Loucy (cell line): ENCODE measurements around the gene SYNE3.
A peak's percentile ranks its signal among the peaks of the same experiment; 100 is the strongest.

Source experiments
- H2AFZ ChIP-seq: fragments of 200-600 bp; sonication (generic); 2 replicates; pipeline ENCODE4 v1.6.0; 2016; ENCODE audit warnings: antibody characterized with exemption, mild to moderate bottlenecking, low read length, moderate library complexity
- H3F3A ChIP-seq: fragments of 200-600 bp; 2 replicates; pipeline ENCODE4 v1.6.0; 2016; ENCODE audit warnings: antibody characterized with exemption, low read depth, mild to moderate bottlenecking
- H3K27me3 ChIP-seq: fragments of 200-600 bp; sonication (generic); 2 replicates; pipeline ENCODE4 v1.6.1; 2014; ENCODE audit warnings: low read length, mild to moderate bottlenecking; ENCODE audit not compliant: insufficient read depth, poor library complexity, severe bottlenecking
- H3K36me3 ChIP-seq: fragments of 200-600 bp; sonication (generic); 2 replicates; pipeline ENCODE4 v1.6.1; 2016; ENCODE audit warnings: low read length; ENCODE audit not compliant: insufficient read depth
- H3K4me1 ChIP-seq: fragments of 200-600 bp; sonication (generic); 2 replicates; pipeline ENCODE4 v1.5.1; 2014; ENCODE audit warnings: low read length, mild to moderate bottlenecking; ENCODE audit not compliant: insufficient read depth, poor library complexity, severe bottlenecking
- H3K4me2 ChIP-seq: fragments of 200-600 bp; sonication (generic); 2 replicates; pipeline ENCODE4 v1.6.0; 2014; ENCODE audit warnings: antibody characterized with exemption, low read length, low read depth, mild to moderate bottlenecking; ENCODE audit not compliant: poor library complexity, severe bottlenecking
- H3K4me3 ChIP-seq: fragments of 200-600 bp; sonication (generic); 2 replicates; pipeline ENCODE4 v1.5.1; 2014; ENCODE audit warnings: low read length, mild to moderate bottlenecking, mixed read lengths; ENCODE audit not compliant: poor library complexity, severe bottlenecking
- H3K79me2 ChIP-seq: fragments of 200-600 bp; sonication (generic); 2 replicates; pipeline ENCODE4 v1.6.1; 2014; ENCODE audit warnings: low read length; ENCODE audit not compliant: insufficient read depth
- H3K9ac ChIP-seq: fragments of 200-600 bp; sonication (generic); 2 replicates; pipeline ENCODE4 v1.6.0; 2014; ENCODE audit warnings: mild to moderate bottlenecking, low read depth, low read length, moderate library complexity; ENCODE audit not compliant: poor library complexity, severe bottlenecking
- H3K9me2 ChIP-seq: fragments of 200-600 bp; sonication (generic); replicated peaks from 2 replicates; pipeline ENCODE4 v1.6.1; 2016; ENCODE audit warnings: low read depth, low read length, mixed read lengths
- H3K9me3 ChIP-seq: fragments of 200-600 bp; sonication (generic); 2 replicates; pipeline ENCODE4 v1.6.1; 2014; ENCODE audit warnings: mild to moderate bottlenecking, antibody characterized with exemption, low read length, low read depth; ENCODE audit not compliant: insufficient read depth
- H4K20me1 ChIP-seq: fragments of 200-600 bp; sonication (generic); 2 replicates; pipeline ENCODE4 v1.6.0; 2014; ENCODE audit warnings: antibody characterized with exemption, low read length, mild to moderate bottlenecking; ENCODE audit not compliant: insufficient read depth, poor library complexity, severe bottlenecking
- EZH2phosphoT487 ChIP-seq: fragments of 200-600 bp; IDR thresholded peaks from 2 replicates; pipeline ENCODE4 v1.6.1; 2018; ENCODE audit warnings: antibody characterized with exemption, mild to moderate bottlenecking, moderate library complexity, borderline replicate concordance
- TF ChIP-seq, protein P1 (sequence below): fragments of 200-600 bp; sonication (generic); conservative IDR thresholded peaks from 2 replicates; pipeline ENCODE4 v1.5.1; 2014; ENCODE audit warnings: mild to moderate bottlenecking, antibody characterized with exemption, low read length

SYNE3 gene

DNA sequence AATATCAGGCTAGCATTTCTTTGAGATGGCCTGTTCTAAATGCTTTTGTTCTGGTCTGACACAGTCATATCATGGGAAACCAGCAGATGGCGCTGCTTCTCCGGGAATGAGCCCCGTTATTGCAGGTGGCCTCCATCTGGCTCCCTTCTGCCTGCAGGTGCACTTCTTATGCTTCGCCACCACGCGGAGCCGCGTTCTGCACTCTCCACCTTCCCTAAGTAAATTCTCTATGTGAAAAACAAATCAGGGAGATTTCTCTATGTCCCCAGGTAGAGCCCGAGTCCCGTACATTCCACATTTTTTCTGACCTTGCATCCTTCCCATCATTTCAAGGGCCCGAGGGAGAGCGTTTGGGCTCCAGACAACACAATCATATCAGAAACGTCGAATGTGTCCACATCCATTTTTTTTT, 44.6 kb upstream of the SYNE3 start:
- H3K4me3 ChIP-seq: no peak overlapping the region
- H3K4me2 ChIP-seq: no peak overlapping the region
- no peaks in the 10 kb centered on the region for H3K4me1 ChIP-seq
- no peaks in the 10 kb centered on the region for H3K27me3 ChIP-seq
- no peak overlapping the region for H3K9ac ChIP-seq
- no peaks in the 10 kb centered on the region for H4K20me1 ChIP-seq
- TF ChIP-seq, protein P1, sequence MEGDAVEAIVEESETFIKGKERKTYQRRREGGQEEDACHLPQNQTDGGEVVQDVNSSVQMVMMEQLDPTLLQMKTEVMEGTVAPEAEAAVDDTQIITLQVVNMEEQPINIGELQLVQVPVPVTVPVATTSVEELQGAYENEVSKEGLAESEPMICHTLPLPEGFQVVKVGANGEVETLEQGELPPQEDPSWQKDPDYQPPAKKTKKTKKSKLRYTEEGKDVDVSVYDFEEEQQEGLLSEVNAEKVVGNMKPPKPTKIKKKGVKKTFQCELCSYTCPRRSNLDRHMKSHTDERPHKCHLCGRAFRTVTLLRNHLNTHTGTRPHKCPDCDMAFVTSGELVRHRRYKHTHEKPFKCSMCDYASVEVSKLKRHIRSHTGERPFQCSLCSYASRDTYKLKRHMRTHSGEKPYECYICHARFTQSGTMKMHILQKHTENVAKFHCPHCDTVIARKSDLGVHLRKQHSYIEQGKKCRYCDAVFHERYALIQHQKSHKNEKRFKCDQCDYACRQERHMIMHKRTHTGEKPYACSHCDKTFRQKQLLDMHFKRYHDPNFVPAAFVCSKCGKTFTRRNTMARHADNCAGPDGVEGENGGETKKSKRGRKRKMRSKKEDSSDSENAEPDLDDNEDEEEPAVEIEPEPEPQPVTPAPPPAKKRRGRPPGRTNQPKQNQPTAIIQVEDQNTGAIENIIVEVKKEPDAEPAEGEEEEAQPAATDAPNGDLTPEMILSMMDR: peak; percentile 99
- no peak for TF ChIP-seq EZH2phosphoT487
- H3K9me3 ChIP-seq: no peaks in the 10 kb centered on the region
- H2AFZ ChIP-seq: no peak overlapping the region
- no peaks in the 10 kb centered on the region for H3K9me2 ChIP-seq
- H3K36me3 ChIP-seq: no peaks in the 10 kb centered on the region
- H3F3A ChIP-seq: no peaks in the 10 kb centered on the region
- no peaks in the 10 kb centered on the region for H3K79me2 ChIP-seq

DNA sequence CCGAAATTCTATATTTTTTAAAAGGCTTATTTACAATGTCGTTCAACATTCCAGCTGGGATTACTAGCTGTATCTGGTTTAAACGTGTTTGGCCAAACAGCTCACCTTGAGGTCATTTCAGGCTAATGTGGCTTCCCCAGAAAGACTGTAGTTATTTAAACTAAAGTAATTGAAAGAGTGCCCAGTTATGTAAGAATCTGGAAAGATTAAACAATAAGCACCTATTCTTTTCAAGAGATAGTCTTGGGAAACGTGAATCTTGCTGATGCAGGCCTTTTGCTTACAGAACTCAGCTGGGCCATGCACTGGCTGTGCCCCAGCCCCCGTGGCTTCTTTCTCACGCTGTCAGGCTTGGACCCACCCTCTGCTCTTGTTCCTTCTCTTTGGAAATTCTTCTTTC, 42.8 kb upstream of the SYNE3 start:
- Histone ChIP-seq H3K4me3 (no peak overlapping the region), H3K79me2 (no peaks in the 10 kb centered on the region), H2AFZ (no peak overlapping the region), H3K9ac (no peak overlapping the region), H3K9me3 (no peaks in the 10 kb centered on the region), H3K36me3 (no peaks in the 10 kb centered on the region), H4K20me1 (no peaks in the 10 kb centered on the region), H3K9me2 (no peaks in the 10 kb centered on the region), H3K4me2 (no peak overlapping the region), H3K4me1 (no peaks in the 10 kb centered on the region), H3F3A (no peaks in the 10 kb centered on the region), H3K27me3 (no peaks in the 10 kb centered on the region)
- TF ChIP-seq, protein P1: no peak
- TF ChIP-seq EZH2phosphoT487: no peak

DNA sequence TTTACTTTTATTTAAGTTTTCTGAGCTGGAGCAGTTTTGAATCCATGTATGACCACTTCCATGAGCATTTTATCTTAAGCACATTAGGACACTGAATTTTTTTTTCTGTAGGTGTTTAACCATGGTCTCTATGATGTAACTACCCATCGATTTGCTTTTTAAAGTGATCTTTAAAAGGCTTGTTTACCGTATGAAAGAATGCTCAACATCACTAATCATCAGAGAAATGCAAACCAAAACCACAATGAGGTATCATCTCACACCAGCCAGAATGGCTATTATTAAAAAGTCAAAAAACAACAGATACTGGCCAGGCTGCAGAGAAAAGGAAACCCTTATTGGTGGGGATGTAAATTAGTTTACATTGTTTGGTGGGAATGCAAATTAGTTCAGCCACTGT, 41.4 kb upstream of the SYNE3 start:
- no peaks in the 10 kb centered on the region for H4K20me1 ChIP-seq
- no peak overlapping the region for H3K4me3 ChIP-seq
- no peaks in the 10 kb centered on the region for H3K4me1 ChIP-seq
- no peaks in the 10 kb centered on the region for H3F3A ChIP-seq
- no peaks in the 10 kb centered on the region for H3K9me2 ChIP-seq
- no peaks in the 10 kb centered on the region for H3K36me3 ChIP-seq
- no peak overlapping the region for H3K4me2 ChIP-seq
- no peak for TF ChIP-seq EZH2phosphoT487
- TF ChIP-seq, protein P1: no peak
- H3K27me3 ChIP-seq: no peaks in the 10 kb centered on the region
- H2AFZ ChIP-seq: no peak overlapping the region
- no peaks in the 10 kb centered on the region for H3K79me2 ChIP-seq
- no peak overlapping the region for H3K9ac ChIP-seq
- no peaks in the 10 kb centered on the region for H3K9me3 ChIP-seq
